K562 (cell line): ENCODE data around the gene FAM98C. TPM values are rescaled to one million over a fixed set of nuclear protein-coding genes. Genes with fewer than 3 reads are reported as not detected.

ENCODE experiments used
- ARID2 ChIP-seq: fragments of 450-650 bp; IDR thresholded peaks from 2 replicates; pipeline ENCODE4 v1.6.1; 2017; ENCODE audit warnings: antibody characterized with exemption, mild to moderate bottlenecking
- ASH1L ChIP-seq: fragments of 450-650 bp; IDR thresholded peaks from 2 replicates; pipeline ENCODE4 v1.6.1; 2018; ENCODE audit warnings: borderline replicate concordance, mild to moderate bottlenecking, low read depth; ENCODE audit not compliant: partially characterized antibody
- BCOR ChIP-seq: fragments of 450-650 bp; IDR thresholded peaks from 2 replicates; pipeline ENCODE4 v1.6.1; 2016
- DDX20 ChIP-seq: fragments of 450-650 bp; IDR thresholded peaks from 2 replicates; pipeline ENCODE4 v1.6.1; 2016; ENCODE audit warnings: missing genetic modification characterization, low read depth, mild to moderate bottlenecking, missing compliant biosample characterization, moderate library complexity
- EGR1 ChIP-seq: fragments of 450-650 bp; conservative IDR thresholded peaks from 2 replicates; pipeline ENCODE4 v1.6.1; 2017; ENCODE audit warnings: mild to moderate bottlenecking
- HDAC1 ChIP-seq, 2 experiments: fragments of 450-650 bp; IDR thresholded peaks; 2 replicates each; pipeline ENCODE4 v1.6.1; 2016 to 2017; ENCODE audit warnings: inconsistent platforms in 1 of 2, mild to moderate bottlenecking in 1 of 2, moderate library complexity in 1 of 2
- KAT7 ChIP-seq: sonication (generic); formaldehyde crosslinking; IDR thresholded peaks from 2 replicates; pipeline ENCODE4 v1.8.0; 2022; ENCODE audit warnings: missing genetic modification reagents, mild to moderate bottlenecking, borderline replicate concordance
- MAFF ChIP-seq: IDR thresholded peaks from 2 replicates; pipeline ENCODE4 v1.6.1; 2012; ENCODE audit warnings: low read length, improper control_type of control experiment
- MYBL2 ChIP-seq, 2 experiments: fragments of 450-650 bp in 1 of 2; sonication (generic) in 1 of 2; formaldehyde crosslinking in 1 of 2; IDR thresholded peaks; 2 replicates each; pipeline versions ENCODE4 v1.6.1 to v1.8.1; 2017 to 2022; ENCODE audit warnings: borderline replicate concordance in 1 of 2, inconsistent platforms in 1 of 2, low read depth in 1 of 2, mild to moderate bottlenecking in 1 of 2, missing genetic modification reagents in 1 of 2, moderate library complexity in 1 of 2
- SMC3 ChIP-seq: conservative IDR thresholded peaks from 2 replicates; pipeline ENCODE4 v1.6.1; 2011; ENCODE audit warnings: low read depth, low read length, improper control_type of control experiment; ENCODE audit not compliant: insufficient read depth
- TCF7 ChIP-seq: sonication (generic); IDR thresholded peaks from 2 replicates; pipeline ENCODE4 v1.6.1; 2016; ENCODE audit warnings: antibody characterized with exemption, borderline replicate concordance
- ZNF589 ChIP-seq: fragments of 200-800 bp; sonication (Bioruptor generic); IDR thresholded peaks from 2 replicates; pipeline ENCODE4 v1.6.1; 2016; ENCODE audit warnings: low read depth, missing genetic modification characterization, missing compliant biosample characterization
- ZNF696 ChIP-seq: fragments of 250-450 bp; sonication (Bioruptor Pico); conservative IDR thresholded peaks from 2 replicates; pipeline ENCODE4 v1.4.0; 2020; ENCODE audit warnings: mild to moderate bottlenecking, moderate library complexity
- polyA plus RNA-seq, 8 experiments: library from polyadenylated mRNA; depleted of rRNA in 4 of 8; stranded (reverse) in 5 of 8; unstranded in 3 of 8; fragments of >200 nt; fragmentation: Nextera tagmentation in 2 of 8; fragmentation: Illumina TruSeq in 1 of 8; extraction: Ambion mirVana in 2 of 8; extraction: Trizol in 1 of 8; gene quantifications; 2 replicates each; pipeline versions ENCODE4 v1.2.1 to v1.2.3, GENCODE V29; 2011 to 2014; ENCODE audit warnings: inconsistent platforms in 1 of 8, missing spikeins in 1 of 8
- total RNA-seq, 7 experiments: library from RNA; depleted of rRNA in 6 of 7; stranded (reverse); fragments of >200 nt in 6 of 7; fragmentation: Illumina TruSeq in 2 of 7; extraction: Trizol in 2 of 7; gene quantifications; 2 replicates each; pipeline versions ENCODE4 v1.2.1 to v1.2.3, GENCODE V29; 2011 to 2021; ENCODE audit warnings: low replicate concordance in 1 of 7
- TF ChIP-seq, protein P1 (sequence below), 2 experiments: fragments of 450-650 bp; formaldehyde crosslinking in 1 of 2; IDR thresholded peaks; 2 replicates each; pipeline versions ENCODE4 v1.4.0 to v1.6.1; 2014 to 2020; ENCODE audit warnings: mild to moderate bottlenecking in 2 of 2, borderline replicate concordance in 1 of 2, low read depth in 1 of 2
- TF ChIP-seq, protein P2 (sequence below), 2 experiments: IDR thresholded peaks in 1 of 2; conservative IDR thresholded peaks in 1 of 2; 2 replicates each; pipeline ENCODE4 v1.6.1; 2016; ENCODE audit warnings: low read depth in 2 of 2, mild to moderate bottlenecking in 1 of 2, missing compliant biosample characterization in 1 of 2, missing genetic modification characterization in 1 of 2, moderate library complexity in 1 of 2

The FAM98C gene
- total and polyA plus RNA-seq, 9 of the 15 experiments (the other 6 are each of a cell fraction or from before 2014, with no cell fraction given) = 1.7 to 43.8 (median 13.7) TPM

GRCh38 chr19:38452430-38453366 lies 49.8 kb downstream of the FAM98C start (continued):
- TF ChIP-seq, protein P1, sequence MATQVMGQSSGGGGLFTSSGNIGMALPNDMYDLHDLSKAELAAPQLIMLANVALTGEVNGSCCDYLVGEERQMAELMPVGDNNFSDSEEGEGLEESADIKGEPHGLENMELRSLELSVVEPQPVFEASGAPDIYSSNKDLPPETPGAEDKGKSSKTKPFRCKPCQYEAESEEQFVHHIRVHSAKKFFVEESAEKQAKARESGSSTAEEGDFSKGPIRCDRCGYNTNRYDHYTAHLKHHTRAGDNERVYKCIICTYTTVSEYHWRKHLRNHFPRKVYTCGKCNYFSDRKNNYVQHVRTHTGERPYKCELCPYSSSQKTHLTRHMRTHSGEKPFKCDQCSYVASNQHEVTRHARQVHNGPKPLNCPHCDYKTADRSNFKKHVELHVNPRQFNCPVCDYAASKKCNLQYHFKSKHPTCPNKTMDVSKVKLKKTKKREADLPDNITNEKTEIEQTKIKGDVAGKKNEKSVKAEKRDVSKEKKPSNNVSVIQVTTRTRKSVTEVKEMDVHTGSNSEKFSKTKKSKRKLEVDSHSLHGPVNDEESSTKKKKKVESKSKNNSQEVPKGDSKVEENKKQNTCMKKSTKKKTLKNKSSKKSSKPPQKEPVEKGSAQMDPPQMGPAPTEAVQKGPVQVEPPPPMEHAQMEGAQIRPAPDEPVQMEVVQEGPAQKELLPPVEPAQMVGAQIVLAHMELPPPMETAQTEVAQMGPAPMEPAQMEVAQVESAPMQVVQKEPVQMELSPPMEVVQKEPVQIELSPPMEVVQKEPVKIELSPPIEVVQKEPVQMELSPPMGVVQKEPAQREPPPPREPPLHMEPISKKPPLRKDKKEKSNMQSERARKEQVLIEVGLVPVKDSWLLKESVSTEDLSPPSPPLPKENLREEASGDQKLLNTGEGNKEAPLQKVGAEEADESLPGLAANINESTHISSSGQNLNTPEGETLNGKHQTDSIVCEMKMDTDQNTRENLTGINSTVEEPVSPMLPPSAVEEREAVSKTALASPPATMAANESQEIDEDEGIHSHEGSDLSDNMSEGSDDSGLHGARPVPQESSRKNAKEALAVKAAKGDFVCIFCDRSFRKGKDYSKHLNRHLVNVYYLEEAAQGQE (IDR thresholded peaks at IDR 0.05; ENCODE audit: borderline replicate concordance) = no peak
- TF ChIP-seq, protein P1 (CRISPR knock-in tag; IDR thresholded peaks at IDR 0.05; ENCODE audit: low read depth) = peak; percentile 71; the same call in 1 of the 2 replicates
- TF ChIP-seq ZNF696 (CRISPR knock-in tag) = no peak
- no peak for TF ChIP-seq ASH1L
- no peak for TF ChIP-seq SMC3
- 0 out of 4 replicates have a peak, but pooled peaks of 1 of the 2 experiments have one; percentile 46 for TF ChIP-seq HDAC1 (IDR thresholded peaks at IDR 0.05)
- TF ChIP-seq, protein P2, sequence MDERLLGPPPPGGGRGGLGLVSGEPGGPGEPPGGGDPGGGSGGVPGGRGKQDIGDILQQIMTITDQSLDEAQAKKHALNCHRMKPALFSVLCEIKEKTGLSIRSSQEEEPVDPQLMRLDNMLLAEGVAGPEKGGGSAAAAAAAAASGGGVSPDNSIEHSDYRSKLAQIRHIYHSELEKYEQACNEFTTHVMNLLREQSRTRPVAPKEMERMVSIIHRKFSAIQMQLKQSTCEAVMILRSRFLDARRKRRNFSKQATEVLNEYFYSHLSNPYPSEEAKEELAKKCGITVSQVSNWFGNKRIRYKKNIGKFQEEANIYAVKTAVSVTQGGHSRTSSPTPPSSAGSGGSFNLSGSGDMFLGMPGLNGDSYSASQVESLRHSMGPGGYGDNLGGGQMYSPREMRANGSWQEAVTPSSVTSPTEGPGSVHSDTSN (CRISPR knock-in tag; IDR thresholded peaks at IDR 0.05; ENCODE audit: low read depth) = no peak
- TF ChIP-seq, protein P2 (tag; conservative IDR thresholded peaks at IDR 0.05; ENCODE audit: low read depth) = peak; percentile 49; the same call in 1 of the 2 replicates
- 0 out of 2 replicates have a peak, but pooled peaks have one; percentile 68 for TF ChIP-seq KAT7 (CRISPR knock-in tag)
- no peak for TF ChIP-seq MYBL2 (IDR thresholded peaks at IDR 0.05; ENCODE audit: low read depth)
- no peak for TF ChIP-seq MYBL2 (CRISPR knock-in tag; IDR thresholded peaks at IDR 0.05; ENCODE audit: borderline replicate concordance)
- TF ChIP-seq DDX20 (tag) = no peak
- TF ChIP-seq ZNF589 (CRISPR knock-in tag) = no peak
- TF ChIP-seq TCF7 = no peak
- TF ChIP-seq MAFF = no peak
- TF ChIP-seq ARID2 = no peak
- no peak for TF ChIP-seq BCOR
- no peak for TF ChIP-seq EGR1
